Measurements from ENCODE around the gene CEBPA. TPM values are rescaled to one million over a fixed set of nuclear protein-coding genes. Genes with fewer than 3 reads are reported as not detected.

CEBPA gene
- total RNA-seq, 1 experiment from 2014 or later, result 3.2 TPM

DNA sequence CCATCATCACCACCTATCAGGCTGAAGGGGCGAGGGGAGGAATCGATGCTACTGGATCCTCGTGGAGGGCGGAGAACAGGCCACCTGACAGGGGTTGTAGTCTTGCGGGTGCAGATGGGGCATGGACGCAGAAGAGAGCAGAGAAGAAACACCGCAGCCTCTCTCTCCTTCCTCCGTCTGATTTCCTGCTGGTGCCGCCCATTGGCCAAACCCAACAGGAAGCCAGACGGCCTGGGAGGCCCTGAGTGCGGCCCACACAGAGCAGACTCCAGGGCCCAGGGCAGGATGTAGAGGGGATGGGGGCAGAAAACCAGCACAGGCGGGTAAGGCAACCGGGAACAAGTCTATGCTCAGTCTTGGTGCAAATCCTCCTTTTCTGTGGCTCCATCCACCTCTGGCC lies 15.4 kb downstream of the CEBPA start:
- Histone ChIP-seq H2BK12ac (ENCODE audit: insufficient read length, low read depth, low read length) (no peak overlapping the region), H3K18ac (ENCODE audit: insufficient read length, low read depth, low read length) (no peak overlapping the region), H3K9me3 (ENCODE audit: control insufficient read depth, low read depth, low read length) (no peaks in the 10 kb centered on the region), H3K4me2 (ENCODE audit: insufficient read depth, insufficient read length, low read length) (no peak overlapping the region), H2BK5ac (ENCODE audit: insufficient read length, low read length) (no peak overlapping the region), H3K4me1 (ENCODE audit: insufficient read depth, low read length) (no peaks in the 10 kb centered on the region; the same call in 1 of the 2 replicates), H3T11ph (ENCODE audit: low read length) (no peak overlapping the region), H4K5ac (ENCODE audit: insufficient read length, low read depth, low read length) (no peak overlapping the region), H2BK20ac (ENCODE audit: low read depth, low read length, poor library complexity, severe bottlenecking) (no peak overlapping the region), H3K56ac (ENCODE audit: insufficient read length, low read depth, low read length) (no peak overlapping the region), H3K14ac (ENCODE audit: insufficient read depth, low read length) (no peak overlapping the region), H2BK15ac (ENCODE audit: low read depth, low read length) (no peak overlapping the region), H3K9ac (ENCODE audit: extremely low read depth, insufficient read length, low read length) (no peak overlapping the region), H4K8ac (replicated peaks; ENCODE audit: insufficient read length, low read depth, low read length) (no peak overlapping the region), H2AFZ (ENCODE audit: low read length) (no peak overlapping the region), H3K4ac (ENCODE audit: low read depth, low read length) (no peak overlapping the region), H4K91ac (ENCODE audit: insufficient read length, low read depth, low read length) (no peak overlapping the region), H3K27ac (ENCODE audit: insufficient read length, low read depth, low read length) (no peak overlapping the region), H3K23ac (ENCODE audit: insufficient read length, low read depth, low read length) (no peak overlapping the region), H2AK5ac (ENCODE audit: insufficient read length, low read length) (no peak overlapping the region), H3K27me3 (ENCODE audit: insufficient read depth, low read length) (no peaks in the 10 kb centered on the region), H4K20me1 (ENCODE audit: control insufficient read depth, insufficient read depth, insufficient read length) (no peaks in the 10 kb centered on the region), H3K23me2 (ENCODE audit: insufficient read length, low read depth, low read length, poor library complexity, severe bottlenecking) (no peaks in the 10 kb centered on the region), H3K79me2 (ENCODE audit: insufficient read depth, low read length) (no peaks in the 10 kb centered on the region), H3K79me1 (ENCODE audit: insufficient read depth, low read depth, low read length, poor library complexity, severe bottlenecking) (no peaks in the 10 kb centered on the region), H2BK120ac (ENCODE audit: low read depth, low read length, poor library complexity, severe bottlenecking) (no peak overlapping the region)
- no peak for DNase-seq
- Mint-ChIP-seq H3K4me3 (no peak overlapping the region), H3K4me1 (peaks cover 20 to 24% of the 10 kb centered on the region in 2 experiments), H3K27me3 (ENCODE audit: low read depth) (peaks cover 11% of the 10 kb centered on the region), H3K36me3 (ENCODE audit: insufficient read depth in 1 of 3, low read depth in 3 of 3) (no peaks in the 10 kb centered on the region), H3K27ac (no peak overlapping the region), H3K9me3 (peaks cover 3 to 9% of the 10 kb centered on the region in 2 experiments; a peak in 4 of 5 replicates)
- TF ChIP-seq, protein P1, sequence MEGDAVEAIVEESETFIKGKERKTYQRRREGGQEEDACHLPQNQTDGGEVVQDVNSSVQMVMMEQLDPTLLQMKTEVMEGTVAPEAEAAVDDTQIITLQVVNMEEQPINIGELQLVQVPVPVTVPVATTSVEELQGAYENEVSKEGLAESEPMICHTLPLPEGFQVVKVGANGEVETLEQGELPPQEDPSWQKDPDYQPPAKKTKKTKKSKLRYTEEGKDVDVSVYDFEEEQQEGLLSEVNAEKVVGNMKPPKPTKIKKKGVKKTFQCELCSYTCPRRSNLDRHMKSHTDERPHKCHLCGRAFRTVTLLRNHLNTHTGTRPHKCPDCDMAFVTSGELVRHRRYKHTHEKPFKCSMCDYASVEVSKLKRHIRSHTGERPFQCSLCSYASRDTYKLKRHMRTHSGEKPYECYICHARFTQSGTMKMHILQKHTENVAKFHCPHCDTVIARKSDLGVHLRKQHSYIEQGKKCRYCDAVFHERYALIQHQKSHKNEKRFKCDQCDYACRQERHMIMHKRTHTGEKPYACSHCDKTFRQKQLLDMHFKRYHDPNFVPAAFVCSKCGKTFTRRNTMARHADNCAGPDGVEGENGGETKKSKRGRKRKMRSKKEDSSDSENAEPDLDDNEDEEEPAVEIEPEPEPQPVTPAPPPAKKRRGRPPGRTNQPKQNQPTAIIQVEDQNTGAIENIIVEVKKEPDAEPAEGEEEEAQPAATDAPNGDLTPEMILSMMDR (conservative IDR thresholded peaks at IDR 0.05), result no peak
- WGBS (ENCODE audit: extremely low coverage, insufficient read length, low lambda C conversion rate), result no CpG with 5 or more reads among the region's 13 CpGs

Measured in H9 (cell line).